ENCODE data around the gene ACOX3.

Gene ACOX3

DNA sequence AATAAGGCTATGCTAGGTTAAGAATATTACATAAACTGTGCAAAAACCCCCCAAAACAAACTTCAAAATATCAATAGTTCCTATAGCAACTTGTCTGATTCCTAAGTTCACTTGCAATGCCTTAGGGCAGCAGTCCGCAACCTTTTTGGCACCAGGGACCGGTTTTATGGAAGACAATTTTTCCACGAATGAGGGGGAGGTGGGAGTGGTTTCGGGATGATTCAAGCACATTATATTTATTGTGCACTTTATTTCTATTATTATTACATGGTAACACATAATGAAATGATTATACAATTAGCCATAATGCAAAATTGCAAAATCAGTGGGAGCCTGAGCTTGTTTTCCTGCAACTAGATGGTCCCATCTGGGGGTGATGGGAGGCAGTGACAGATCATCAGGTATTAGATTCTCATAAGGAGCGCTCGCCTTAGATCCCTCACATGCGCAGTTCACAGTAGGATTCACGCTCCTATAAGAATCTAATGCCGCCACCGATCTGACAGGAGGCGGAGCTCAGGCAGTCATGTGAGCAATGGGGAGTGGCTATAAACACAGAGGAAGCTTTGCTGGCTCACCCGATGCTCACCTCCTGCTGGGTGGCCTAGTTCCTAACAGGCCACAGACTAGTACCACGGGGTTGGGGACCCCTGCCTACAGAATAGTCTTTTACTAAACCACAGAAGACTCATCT, 39.7 kb downstream of the ACOX3 start:
- Histone ChIP-seq H3K9me3 (ENCODE audit: control insufficient read depth, insufficient read depth, low read length) (no peaks in the 10 kb centered on the region), H3K4me1 (ENCODE audit: insufficient read depth, low read length) (no peaks in the 10 kb centered on the region; the same call in 1 of the 2 replicates), H3K9ac (ENCODE audit: low read depth, low read length) (no peak overlapping the region), H3K36me3 (ENCODE audit: insufficient read depth, low read length) (no peaks in the 10 kb centered on the region)

GRCh38 chr4:8399298-8399697, 41.2 kb downstream of the ACOX3 start:
- no peak overlapping the region for H3K9ac ChIP-seq (ENCODE audit: low read depth, low read length)
- H3K36me3 ChIP-seq (ENCODE audit: insufficient read depth, low read length) = no peaks in the 10 kb centered on the region
- H3K4me1 ChIP-seq (ENCODE audit: insufficient read depth, low read length) = no peaks in the 10 kb centered on the region; the same call in 1 of the 2 replicates
- no peaks in the 10 kb centered on the region for H3K9me3 ChIP-seq (ENCODE audit: control insufficient read depth, insufficient read depth, low read length)

GRCh38 chr4:8398347-8398746, 42.2 kb downstream of the ACOX3 start:
- Histone ChIP-seq H3K36me3 (ENCODE audit: insufficient read depth, low read length) (no peaks in the 10 kb centered on the region), H3K4me1 (ENCODE audit: insufficient read depth, low read length) (no peaks in the 10 kb centered on the region; the same call in 1 of the 2 replicates)

DNA sequence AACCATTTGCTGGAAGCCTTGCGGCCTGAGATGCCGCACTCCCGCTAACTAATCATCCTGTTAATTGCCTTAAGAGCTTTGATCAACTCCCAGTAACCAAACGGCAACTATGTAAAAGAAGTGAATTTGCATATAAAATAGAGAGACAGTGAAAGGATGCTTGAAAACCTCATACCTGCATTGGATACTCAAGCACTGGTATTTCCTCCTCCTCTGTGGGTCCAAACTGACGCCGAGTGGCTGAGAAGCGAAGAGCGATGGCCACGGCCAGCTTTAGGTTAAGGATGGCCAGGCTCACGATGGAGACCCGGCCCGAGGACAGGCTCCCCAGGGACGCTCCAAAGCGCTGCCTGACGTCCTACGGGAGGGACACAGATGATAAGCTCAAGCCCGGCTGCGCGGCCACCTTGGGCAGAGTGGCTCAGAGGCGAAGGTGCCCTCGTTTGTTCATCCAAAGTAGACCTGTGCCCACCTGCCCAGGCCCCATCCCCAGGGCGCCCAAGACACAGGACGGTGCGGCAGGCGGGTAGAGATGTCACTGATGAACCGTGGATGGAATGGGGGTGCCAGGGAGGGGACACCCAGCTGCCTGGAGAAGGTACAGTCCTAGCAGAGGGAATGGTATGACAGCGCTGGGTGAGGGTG, 43.6 kb downstream of the ACOX3 start:
- Histone ChIP-seq H3K4me1 (ENCODE audit: insufficient read depth, low read length) (no peaks in the 10 kb centered on the region; the same call in 1 of the 2 replicates), H3K9me3 (ENCODE audit: control insufficient read depth, insufficient read depth, low read length) (no peaks in the 10 kb centered on the region), H3K36me3 (ENCODE audit: insufficient read depth, low read length) (no peaks in the 10 kb centered on the region), H3K9ac (ENCODE audit: low read depth, low read length) (no peak overlapping the region)

More at GRCh38 chr4:8398347-8398746, 42.2 kb downstream of the ACOX3 start:
- Histone ChIP-seq H3K9ac (ENCODE audit: low read depth, low read length) (no peak overlapping the region), H3K9me3 (ENCODE audit: control insufficient read depth, insufficient read depth, low read length) (no peaks in the 10 kb centered on the region)

DNA sequence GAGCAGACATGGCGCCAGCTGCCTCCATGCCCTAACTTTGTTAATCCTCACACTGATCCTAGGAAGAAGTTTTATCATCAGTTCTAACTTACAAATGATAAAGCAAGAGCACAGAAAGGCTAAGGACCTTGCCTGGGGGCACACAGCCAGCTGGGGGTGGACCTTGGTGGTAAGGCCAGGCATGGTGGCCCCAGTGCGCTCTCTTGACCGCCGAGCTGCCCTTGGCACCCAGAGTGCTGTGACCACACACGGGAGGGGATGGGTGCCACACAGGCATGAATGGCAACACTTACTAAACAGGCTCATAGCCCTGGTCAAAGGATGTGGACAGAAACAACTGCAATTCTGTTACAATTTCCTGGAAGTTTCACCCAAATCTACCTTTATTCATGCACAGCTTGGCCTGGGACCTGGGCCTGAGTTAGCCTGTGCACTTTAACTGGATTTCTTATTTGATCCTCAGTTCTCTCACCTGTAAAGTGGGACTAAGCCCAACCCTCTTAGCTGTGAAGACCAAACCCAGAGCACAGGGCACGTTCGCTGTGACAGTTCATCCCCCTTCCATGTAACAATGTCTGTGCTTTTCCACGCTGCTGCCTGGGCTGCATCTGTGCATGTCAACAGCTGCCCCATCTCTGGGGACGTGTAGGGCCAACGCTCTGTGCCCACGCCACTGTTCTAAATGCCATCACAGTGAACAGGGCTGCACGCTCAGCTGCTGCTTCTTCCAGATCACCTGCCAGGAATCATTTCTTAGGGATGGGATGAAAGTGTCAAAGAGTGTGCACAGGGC, 44.8 kb downstream of the ACOX3 start:
- Histone ChIP-seq H3K4me1 (ENCODE audit: insufficient read depth, low read length) (no peaks in the 10 kb centered on the region; the same call in 1 of the 2 replicates), H3K9ac (ENCODE audit: low read depth, low read length) (no peak overlapping the region)

DNA sequence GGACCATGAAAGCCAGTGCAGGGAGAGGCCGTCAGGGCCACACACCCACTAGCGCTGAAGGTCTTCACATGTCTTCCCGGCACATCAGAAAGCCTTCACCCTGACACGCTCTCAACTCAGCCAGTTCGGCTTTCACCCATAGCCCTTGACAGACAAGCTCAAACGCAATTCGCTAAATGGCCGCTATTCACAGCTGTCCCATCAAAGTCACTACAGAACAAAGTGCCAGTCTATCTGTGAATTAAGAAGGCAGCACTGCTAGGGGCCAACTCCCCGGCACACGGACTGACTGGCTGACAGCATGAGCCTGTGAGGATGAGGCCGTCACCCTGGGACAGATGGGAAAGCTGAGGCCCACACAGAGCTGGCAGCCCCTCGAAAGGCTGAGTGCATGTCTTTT, 45.7 kb downstream of the ACOX3 start:
- no peaks in the 10 kb centered on the region for H3K9me3 ChIP-seq (ENCODE audit: control insufficient read depth, insufficient read depth, low read length)
- H3K9ac ChIP-seq (ENCODE audit: low read depth, low read length) = no peak overlapping the region
- no peaks in the 10 kb centered on the region for H3K36me3 ChIP-seq (ENCODE audit: insufficient read depth, low read length)
- no peaks in the 10 kb centered on the region; the same call in 1 of the 2 replicates for H3K4me1 ChIP-seq (ENCODE audit: insufficient read depth, low read length)

More for the DNA sequence above, 44.8 kb downstream of the ACOX3 start:
- no peaks in the 10 kb centered on the region for H3K9me3 ChIP-seq (ENCODE audit: control insufficient read depth, insufficient read depth, low read length)
- H3K36me3 ChIP-seq (ENCODE audit: insufficient read depth, low read length) = no peaks in the 10 kb centered on the region

- Histone ChIP-seq H3K9ac (ENCODE audit: low read depth, low read length) (no peak overlapping the region), H3K9me3 (ENCODE audit: control insufficient read depth, insufficient read depth, low read length) (no peaks in the 10 kb centered on the region), H3K4me1 (ENCODE audit: insufficient read depth, low read length) (no peaks in the 10 kb centered on the region; the same call in 1 of the 2 replicates), H3K36me3 (ENCODE audit: insufficient read depth, low read length) (peaks cover 1% of the 10 kb centered on the region; the same call in 1 of the 2 replicates)
Observed at GRCh38 chr4:8394061-8394519, 46.4 kb downstream of the ACOX3 start.

GRCh38 chr4:8393593-8394038, 46.9 kb downstream of the ACOX3 start:
- no peak overlapping the region for H3K9ac ChIP-seq (ENCODE audit: low read depth, low read length)
- H3K9me3 ChIP-seq (ENCODE audit: control insufficient read depth, insufficient read depth, low read length) = no peaks in the 10 kb centered on the region
- no peaks in the 10 kb centered on the region; the same call in 1 of the 2 replicates for H3K4me1 ChIP-seq (ENCODE audit: insufficient read depth, low read length)
- H3K36me3 ChIP-seq (ENCODE audit: insufficient read depth, low read length) = peaks cover 3% of the 10 kb centered on the region; the same call in 1 of the 2 replicates

GRCh38 chr4:8392591-8393190, 47.8 kb downstream of the ACOX3 start:
- H3K9me3 ChIP-seq (ENCODE audit: control insufficient read depth, insufficient read depth, low read length) = no peaks in the 10 kb centered on the region
- H3K4me1 ChIP-seq (ENCODE audit: insufficient read depth, low read length) = no peaks in the 10 kb centered on the region; the same call in 1 of the 2 replicates
- peaks cover 3% of the 10 kb centered on the region; the same call in 1 of the 2 replicates for H3K36me3 ChIP-seq (ENCODE audit: insufficient read depth, low read length)
- H3K9ac ChIP-seq (ENCODE audit: low read depth, low read length) = no peak overlapping the region

- Histone ChIP-seq H3K4me1 (ENCODE audit: insufficient read depth, low read length) (no peaks in the 10 kb centered on the region; the same call in 1 of the 2 replicates), H3K36me3 (ENCODE audit: insufficient read depth, low read length) (peaks cover 3% of the 10 kb centered on the region; the same call in 1 of the 2 replicates), H3K9me3 (ENCODE audit: control insufficient read depth, insufficient read depth, low read length) (no peaks in the 10 kb centered on the region), H3K9ac (ENCODE audit: low read depth, low read length) (no peak overlapping the region)
Observed at GRCh38 chr4:8391972-8392371, 48.6 kb downstream of the ACOX3 start.

DNA sequence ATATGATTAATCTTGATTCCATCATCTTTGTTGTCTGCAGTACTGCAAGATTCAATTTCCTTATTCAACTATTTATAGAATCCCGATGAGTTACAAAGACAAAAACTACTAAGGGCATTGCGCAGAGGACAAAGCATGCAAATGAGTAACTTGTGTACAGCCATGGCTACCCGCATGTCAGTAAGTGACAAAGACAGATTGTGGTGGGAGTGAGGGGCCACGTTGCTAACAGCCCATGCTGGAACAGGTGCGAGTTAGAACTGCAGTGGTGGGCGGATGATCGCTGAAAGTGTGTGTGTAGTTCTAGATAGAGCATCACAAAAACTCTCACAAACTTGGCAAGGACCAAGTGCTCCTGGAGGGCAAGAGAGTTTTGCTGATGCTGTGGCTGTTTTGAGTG, 49.5 kb downstream of the ACOX3 start:
- Histone ChIP-seq H3K9me3 (ENCODE audit: control insufficient read depth, insufficient read depth, low read length) (no peaks in the 10 kb centered on the region), H3K4me1 (ENCODE audit: insufficient read depth, low read length) (no peaks in the 10 kb centered on the region; the same call in 1 of the 2 replicates), H3K9ac (ENCODE audit: low read depth, low read length) (no peak overlapping the region), H3K36me3 (ENCODE audit: insufficient read depth, low read length) (peaks cover 3% of the 10 kb centered on the region; the same call in 1 of the 2 replicates)

DNA sequence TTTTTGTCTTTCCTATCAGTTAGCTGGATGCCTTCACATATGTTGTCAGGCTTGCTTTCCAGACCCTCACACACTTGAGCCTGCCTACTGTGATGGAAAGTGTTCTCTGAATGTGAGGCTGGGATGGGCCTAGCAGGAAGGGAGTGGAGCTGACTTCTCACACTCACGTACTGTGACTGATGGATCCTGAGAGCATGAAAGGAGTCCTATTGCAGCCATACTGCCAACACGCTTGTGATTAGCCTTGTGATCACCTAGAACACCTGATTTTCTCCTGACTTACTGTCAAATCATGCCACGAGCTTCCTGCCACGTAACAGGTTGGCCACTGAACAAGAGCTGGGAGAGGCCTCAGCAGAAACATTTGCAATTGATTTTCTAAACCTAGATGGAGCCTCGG, 49.9 kb downstream of the ACOX3 start:
- no peaks in the 10 kb centered on the region for H3K9me3 ChIP-seq (ENCODE audit: control insufficient read depth, insufficient read depth, low read length)
- no peaks in the 10 kb centered on the region; the same call in 1 of the 2 replicates for H3K4me1 ChIP-seq (ENCODE audit: insufficient read depth, low read length)
- H3K36me3 ChIP-seq (ENCODE audit: insufficient read depth, low read length) = peaks cover 3% of the 10 kb centered on the region; the same call in 1 of the 2 replicates
- no peak overlapping the region for H3K9ac ChIP-seq (ENCODE audit: low read depth, low read length)

- Histone ChIP-seq H3K36me3 (ENCODE audit: insufficient read depth, low read length) (peaks cover 3% of the 10 kb centered on the region; the same call in 1 of the 2 replicates), H3K9me3 (ENCODE audit: control insufficient read depth, insufficient read depth, low read length) (no peaks in the 10 kb centered on the region), H3K9ac (ENCODE audit: low read depth, low read length) (no peak overlapping the region), H3K4me1 (ENCODE audit: insufficient read depth, low read length) (no peaks in the 10 kb centered on the region; the same call in 1 of the 2 replicates)
Observed at GRCh38 chr4:8388528-8388870, 52.0 kb downstream of the ACOX3 start.

Measured in ES-I3 (cell line).